HEK293 (cell line): ENCODE data around the gene NAGLU.

Experiments used
- ELK4 ChIP-seq: IDR thresholded peaks from 2 replicates; pipeline ENCODE4 v1.6.1; 2011; ENCODE audit warnings: mild to moderate bottlenecking, low read depth, low read length, borderline replicate concordance
- GLIS1 ChIP-seq: fragments of 450-650 bp; formaldehyde crosslinking; IDR thresholded peaks from 2 replicates; pipeline ENCODE4 v1.5.1; 2016; ENCODE audit warnings: missing biosample characterization, missing genetic modification characterization
- KLF8 ChIP-seq: fragments of 450-650 bp; formaldehyde crosslinking; IDR thresholded peaks from 2 replicates; pipeline ENCODE4 v1.5.1; 2016; ENCODE audit warnings: missing biosample characterization, missing genetic modification characterization
- PATZ1 ChIP-seq: fragments of 450-650 bp; formaldehyde crosslinking; IDR thresholded peaks from 2 replicates; pipeline ENCODE4 v1.5.1; 2016; ENCODE audit warnings: missing biosample characterization, missing genetic modification characterization
- PRDM10 ChIP-seq: fragments of 450-650 bp; formaldehyde crosslinking; IDR thresholded peaks from 2 replicates; pipeline ENCODE4 v1.5.1; 2016; ENCODE audit warnings: missing biosample characterization, missing genetic modification characterization
- PRDM4 ChIP-seq: fragments of 450-650 bp; formaldehyde crosslinking; IDR thresholded peaks from 2 replicates; pipeline ENCODE4 v1.5.1; 2017; ENCODE audit warnings: missing biosample characterization, missing genetic modification characterization
- SP3 ChIP-seq: fragments of 450-650 bp; formaldehyde crosslinking; IDR thresholded peaks from 2 replicates; pipeline ENCODE4 v1.5.1; 2016; ENCODE audit warnings: missing biosample characterization, missing genetic modification characterization
- YY1 ChIP-seq: fragments of 450-650 bp; formaldehyde crosslinking; IDR thresholded peaks from 2 replicates; pipeline ENCODE4 v1.5.1; 2018; ENCODE audit warnings: missing biosample characterization, missing genetic modification characterization
- YY2 ChIP-seq: fragments of 450-650 bp; formaldehyde crosslinking; IDR thresholded peaks from 2 replicates; pipeline ENCODE4 v1.5.1; 2016; ENCODE audit warnings: missing biosample characterization, missing genetic modification characterization
- ZBTB17 ChIP-seq: fragments of 450-650 bp; formaldehyde crosslinking; IDR thresholded peaks from 2 replicates; pipeline ENCODE4 v1.5.1; 2016; ENCODE audit warnings: missing biosample characterization, missing genetic modification characterization
- ZBTB20 ChIP-seq: fragments of 450-650 bp; formaldehyde crosslinking; IDR thresholded peaks from 2 replicates; pipeline ENCODE4 v1.5.1; 2016; ENCODE audit warnings: missing biosample characterization, missing genetic modification characterization
- ZBTB44 ChIP-seq: fragments of 450-650 bp; IDR thresholded peaks from 2 replicates; pipeline ENCODE4 v1.5.1; 2018; ENCODE audit warnings: missing biosample characterization, mild to moderate bottlenecking, missing genetic modification characterization
- ZBTB49 ChIP-seq: fragments of 450-650 bp; formaldehyde crosslinking; IDR thresholded peaks from 2 replicates; pipeline ENCODE4 v1.5.1; 2016; ENCODE audit warnings: missing biosample characterization, missing genetic modification characterization, low read depth
- ZFP37 ChIP-seq: fragments of 450-650 bp; formaldehyde crosslinking; IDR thresholded peaks from 2 replicates; pipeline ENCODE4 v1.5.1; 2016; ENCODE audit warnings: missing biosample characterization, missing genetic modification characterization
- ZNF391 ChIP-seq: fragments of 450-650 bp; formaldehyde crosslinking; IDR thresholded peaks from 2 replicates; pipeline ENCODE4 v1.5.1; 2016; ENCODE audit warnings: low read depth, missing biosample characterization, missing genetic modification characterization, borderline replicate concordance
- ZNF398 ChIP-seq: fragments of 450-650 bp; formaldehyde crosslinking; IDR thresholded peaks from 2 replicates; pipeline ENCODE4 v1.5.1; 2017; ENCODE audit warnings: missing biosample characterization, missing genetic modification characterization
- ZNF639 ChIP-seq: fragments of 450-650 bp; formaldehyde crosslinking; IDR thresholded peaks from 2 replicates; pipeline ENCODE4 v1.5.1; 2016; ENCODE audit warnings: missing biosample characterization, missing genetic modification characterization
- ZNF660 ChIP-seq: fragments of 450-650 bp; IDR thresholded peaks from 2 replicates; pipeline ENCODE4 v1.5.1; 2018; ENCODE audit warnings: missing biosample characterization, mild to moderate bottlenecking, missing genetic modification characterization

The NAGLU gene

GRCh38 chr17:42566883-42567573, 31.0 kb downstream of the NAGLU start, which contains the start of gene MLX (continued):
- TF ChIP-seq ZNF639 (tag by site-specific recombination) (peak; percentile 29; the same call in 1 of the 2 replicates), YY2 (tag by site-specific recombination) (peak; percentile 89; the same call in 1 of the 2 replicates), PRDM10 (tag by site-specific recombination) (peak; percentile 97), ZNF391 (tag by site-specific recombination) (0 out of 2 replicates have a peak, but pooled peaks have one; percentile 43), KLF8 (tag by site-specific recombination) (peak; percentile 69), YY1 (tag by site-specific recombination) (peak; percentile 37), ZFP37 (tag by site-specific recombination) (peak; percentile 58; the same call in 1 of the 2 replicates), ZNF398 (tag by site-specific recombination) (peak; percentile 72), ZBTB17 (tag by site-specific recombination) (peak; percentile 4; the same call in 1 of the 2 replicates), SP3 (tag by site-specific recombination) (peak; percentile 46; the same call in 1 of the 2 replicates), ZNF660 (tag by site-specific recombination) (peak; percentile 41; the same call in 1 of the 2 replicates), PRDM4 (tag by site-specific recombination) (0 out of 2 replicates have a peak, but pooled peaks have one; percentile 6), ZBTB49 (no peak), ELK4 (0 out of 2 replicates have a peak, but pooled peaks have one; percentile 43), ZBTB44 (tag by site-specific recombination) (0 out of 2 replicates have a peak, but pooled peaks have one; percentile 17), GLIS1 (tag by site-specific recombination) (peak; percentile 94), PATZ1 (tag by site-specific recombination) (peak; percentile 91), ZBTB20 (tag by site-specific recombination) (peak; percentile 68)
